ENCODE results near the gene TRPM3.

Gene TRPM3

DNA sequence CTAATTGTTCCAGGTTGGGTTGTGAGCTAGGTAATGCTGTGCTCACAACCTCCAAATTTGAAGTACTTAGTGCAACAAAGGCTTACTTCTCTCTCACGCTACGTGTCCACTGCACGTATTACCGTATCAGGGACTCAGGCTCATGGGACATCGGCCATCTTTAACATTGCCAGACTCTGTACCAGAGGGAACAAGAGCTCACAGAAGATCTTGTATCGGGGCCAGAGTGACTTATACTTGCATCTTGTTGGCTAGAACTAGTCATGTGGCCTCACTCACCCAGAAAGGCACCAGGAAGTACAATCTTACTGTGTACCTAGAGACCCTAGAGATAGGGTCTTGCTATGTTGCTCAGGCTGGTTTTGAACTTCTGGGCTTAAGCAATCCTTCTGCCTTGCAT is 625.9 kb downstream of the TRPM3 start:
- DNase-seq: no peak

- DNase-seq: no peak
These were observed 627.2 kb downstream of the TRPM3 start for GRCh38 chr9:70494221-70494620.

- DNase-seq: no peak
These were observed 628.4 kb downstream of the TRPM3 start for GRCh38 chr9:70493029-70493428.

GRCh38 chr9:70492319-70492777 is 629.1 kb downstream of the TRPM3 start:
- DNase-seq: peak; percentile 61

DNA sequence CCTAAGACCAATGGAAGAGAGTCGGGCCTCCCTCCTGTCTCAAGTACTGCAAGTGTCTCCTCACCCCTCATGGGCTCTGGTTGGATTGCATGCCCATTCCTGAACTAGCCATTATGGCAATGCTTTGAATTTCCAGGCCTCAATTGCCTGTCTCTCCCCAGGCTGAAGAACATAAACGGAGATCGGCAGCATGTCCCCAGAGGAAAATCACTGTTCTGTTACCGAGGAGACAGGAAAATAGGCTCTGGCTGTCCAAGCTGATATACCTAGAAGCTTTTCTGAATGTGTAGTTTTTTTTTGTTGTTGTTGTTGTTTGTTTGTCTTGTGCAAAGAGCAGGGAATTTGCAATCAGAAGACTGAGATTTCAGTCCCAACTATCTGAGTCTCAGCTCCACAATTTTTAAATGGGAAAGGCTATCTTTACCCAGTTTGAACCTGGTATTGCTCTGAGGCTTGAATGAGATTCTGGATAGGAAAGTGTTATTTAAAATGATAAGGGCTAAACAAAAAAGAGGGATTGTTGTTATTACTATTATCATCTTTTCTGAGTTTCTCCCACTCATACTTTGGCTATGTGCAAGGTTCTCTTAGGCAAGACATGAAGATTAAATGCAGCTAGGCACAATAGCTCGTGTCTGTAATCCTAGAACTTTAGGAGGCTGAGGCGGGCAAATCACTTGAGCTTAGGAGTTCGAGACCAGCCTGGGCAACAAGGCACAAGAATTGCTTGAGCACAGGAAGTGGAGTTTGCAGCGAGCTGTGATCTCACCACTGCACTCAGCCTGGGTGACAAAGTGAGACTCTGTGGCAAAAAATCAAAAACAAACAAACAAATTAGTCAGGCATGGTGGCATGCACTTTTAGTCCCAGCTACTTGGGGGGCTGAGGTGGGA is 629.7 kb downstream of the TRPM3 start:
- no peak for DNase-seq

DNA sequence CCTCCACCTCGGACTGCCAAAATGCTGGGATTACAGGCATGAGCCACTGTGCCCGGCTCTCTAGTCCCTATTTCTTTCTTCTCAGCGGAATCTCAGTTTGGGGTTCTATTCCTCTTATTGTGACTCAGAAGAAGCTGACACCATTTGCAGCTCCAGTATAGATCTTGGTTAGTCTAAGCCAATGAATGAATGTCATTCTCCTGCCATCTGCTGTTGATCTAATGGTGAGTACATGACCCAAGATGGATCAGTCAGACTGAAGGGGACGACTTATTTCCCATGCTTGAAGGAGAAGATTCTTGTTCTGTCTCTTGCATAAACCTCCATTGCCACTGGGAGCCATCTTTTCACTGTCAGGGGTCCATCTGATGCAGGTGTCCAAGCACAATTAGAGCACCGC is 630.9 kb downstream of the TRPM3 start:
- DNase-seq: no peak

DNA sequence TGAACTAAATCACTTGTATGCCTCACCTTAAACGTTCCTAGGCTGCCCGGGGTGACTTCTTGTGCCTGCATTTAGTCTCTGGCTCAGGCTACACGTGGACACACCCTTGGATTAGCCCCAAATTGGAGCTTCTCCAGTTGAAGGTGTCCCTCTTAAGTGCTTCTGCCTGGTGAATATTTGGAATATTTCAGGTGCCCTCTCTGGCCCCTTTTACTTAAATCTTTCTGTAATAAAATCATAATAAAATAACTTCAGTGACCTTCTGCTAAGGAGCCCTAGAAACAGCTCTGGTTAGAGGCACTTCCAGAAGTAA is 632.7 kb downstream of the TRPM3 start:
- DNase-seq: no peak

GRCh38 chr9:70488098-70488792 is 633.2 kb downstream of the TRPM3 start:
- no peak for DNase-seq

GRCh38 chr9:70486127-70486526 is 635.3 kb downstream of the TRPM3 start:
- DNase-seq: no peak

GRCh38 chr9:70485273-70485858 is 636.1 kb downstream of the TRPM3 start:
- DNase-seq: no peak

GRCh38 chr9:70484232-70485130 is 636.9 kb downstream of the TRPM3 start:
- DNase-seq: peak; percentile 21

DNA sequence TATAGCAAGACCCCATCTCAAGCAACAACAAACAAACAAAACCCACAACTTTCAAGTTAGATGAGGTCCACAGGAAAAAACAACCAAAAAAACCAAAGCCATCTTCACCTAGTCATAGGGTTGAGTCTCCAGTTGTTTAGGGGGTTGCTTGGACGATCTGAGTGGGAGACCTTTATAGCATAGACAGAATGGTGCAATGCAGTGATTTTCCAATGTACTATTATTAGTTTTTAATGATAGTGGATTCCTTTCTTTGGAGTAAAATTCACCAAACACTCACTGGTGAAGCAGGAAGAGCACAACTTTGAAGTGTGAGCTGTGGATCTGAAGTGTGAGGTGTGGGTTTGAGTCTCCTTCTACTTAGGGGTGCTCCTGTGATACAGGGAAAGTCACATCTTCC is 640.0 kb downstream of the TRPM3 start:
- DNase-seq: no peak

DNA sequence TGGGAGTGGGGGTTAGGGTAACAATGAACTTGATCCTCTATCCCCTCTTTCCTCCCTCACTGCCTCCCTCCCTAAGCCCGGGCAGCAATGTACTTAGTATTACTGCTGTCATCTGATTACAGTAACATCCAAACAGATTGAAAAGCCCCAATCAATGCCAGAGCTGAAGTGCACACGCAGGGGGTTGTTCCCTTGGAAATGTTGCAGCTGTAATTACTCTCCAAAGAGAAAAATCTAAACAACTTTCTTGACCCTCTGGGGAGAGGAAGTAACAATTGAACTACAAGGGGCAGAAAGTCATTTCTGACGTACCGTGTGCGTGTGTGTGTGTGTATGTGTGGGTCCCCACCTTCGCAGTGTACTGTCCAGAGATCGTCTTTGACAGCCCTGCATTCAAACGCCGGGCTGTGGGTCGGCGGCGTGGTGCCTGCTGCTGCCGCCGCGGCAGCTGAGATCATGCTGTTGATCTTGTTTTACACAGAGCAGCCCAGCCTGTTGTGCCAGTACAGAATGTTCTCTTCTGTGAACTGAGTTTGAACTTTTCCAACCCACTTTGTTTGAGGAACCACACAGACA is 640.9 kb downstream of the TRPM3 start:
- DNase-seq: no peak

- no peak for DNase-seq
These were observed 641.5 kb downstream of the TRPM3 start for GRCh38 chr9:70479880-70480291.
